K562 (cell line): ENCODE measurements around the gene TPK1. TPM values are rescaled to one million over a fixed set of nuclear protein-coding genes. Genes with fewer than 3 reads are reported as not detected.

Experiments used
- ATAC-seq: fragments of 200-7000 bp; cut with Tn5 transposase; 3 replicates; pipeline ENCODE4 v1.9.1; 2020; ENCODE audit warnings: moderate library complexity
- BruUV-seq: library from RNA; stranded (reverse); fragments of 400-500 nt; replicated peaks from 2 replicates; lab custom pipeline; 2021; lab: Mats Ljungman, UMichigan
- CTCF ChIA-PET: fragments of 300-600 bp; formaldehyde crosslinking; extraction: SDS; loops from one replicate; lab custom pipeline; 2021; ENCODE audit warnings: low intra/inter-chr PET ratio; lab: Yijun Ruan, JAX
- POLR2A ChIA-PET: fragments of 300-600, 350-650 bp; sonication (Branson Sonifier 250); formaldehyde crosslinking; extraction: SDS; loops from one replicate; lab custom pipeline; 2021; ENCODE audit warnings: antibody characterized with exemption, inconsistent platforms; lab: Yijun Ruan, JAX
- DNase-seq, 4 experiments: peaks; one replicate each; pipeline versions ENCODE4 v3.0.0 to v3.0.0-alpha.2; 2011 to 2018; ENCODE audit warnings: low spot score in 3 of 4, mixed read lengths in 3 of 4; ENCODE audit errors: extremely low read depth in 1 of 4
- FAIRE-seq: peaks from 2 replicates; lab custom pipeline; 2011; peaks lifted over from hg19 to GRCh38; lab: Jason Lieb, UNC
- H2AFZ ChIP-seq: 2 replicates; pipeline ENCODE4 v1.6.0; 2011; ENCODE audit warnings: low read depth, low read length, control low read depth, inconsistent platforms
- H3K27ac ChIP-seq: fragments of 200-600 bp; 3 replicates; pipeline ENCODE4 v1.8.0; 2011; ENCODE audit warnings: low read depth, mild to moderate bottlenecking, control low read depth, inconsistent platforms, low read length, moderate library complexity, mixed read lengths; ENCODE audit errors: extremely low read depth
- H3K27me3 ChIP-seq, 2 experiments: fragments of 300-600 bp in 1 of 2; 2 replicates in 1 of 2; 3 replicates in 1 of 2; pipeline versions ENCODE4 v1.6.0 to v1.8.0; 2011; ENCODE audit warnings: inconsistent platforms in 2 of 2, low read length in 2 of 2, mild to moderate bottlenecking in 1 of 2, mixed read lengths in 1 of 2, moderate library complexity in 1 of 2; ENCODE audit not compliant: control insufficient read depth in 2 of 2, insufficient read depth in 2 of 2
- H3K36me3 ChIP-seq: fragments of 300-600 bp; 3 replicates; pipeline ENCODE4 v1.8.0; 2011; ENCODE audit warnings: mild to moderate bottlenecking, low read length, inconsistent platforms; ENCODE audit not compliant: control insufficient read depth, insufficient read depth
- H3K4me1 ChIP-seq, 2 experiments: fragments of 200-600 bp in 1 of 2; replicated peaks in 1 of 2; 2 replicates in 1 of 2; 3 replicates in 1 of 2; pipeline versions ENCODE4 v1.5.1 to v1.8.0; 2011; ENCODE audit warnings: inconsistent platforms in 2 of 2, low read length in 2 of 2, mild to moderate bottlenecking in 1 of 2, mixed read lengths in 1 of 2, moderate library complexity in 1 of 2; ENCODE audit not compliant: control insufficient read depth in 2 of 2, insufficient read depth in 2 of 2
- H3K4me2 ChIP-seq: 2 replicates; pipeline ENCODE4 v1.6.1; 2011; ENCODE audit warnings: low read length, control low read depth, inconsistent platforms, mixed read lengths; ENCODE audit not compliant: insufficient read depth
- H3K4me3 ChIP-seq: fragments of 200-600 bp; sonication (generic), shearing (Covaris generic); 2 replicates; pipeline ENCODE4 v1.5.1; 2016; ENCODE audit warnings: control low read depth, inconsistent platforms
- H3K79me2 ChIP-seq: fragments of 200-600 bp; 3 replicates; pipeline ENCODE4 v1.8.0; 2011; ENCODE audit warnings: low read length, inconsistent platforms; ENCODE audit not compliant: control insufficient read depth, insufficient read depth
- H3K9ac ChIP-seq, 2 experiments: 2 replicates each; pipeline versions ENCODE4 v1.6.0 to v1.6.1; 2011; ENCODE audit warnings: low read depth in 2 of 2, low read length in 2 of 2, control low read depth in 1 of 2, inconsistent platforms in 1 of 2, mild to moderate bottlenecking in 1 of 2, mixed read lengths in 1 of 2; ENCODE audit not compliant: insufficient read depth in 1 of 2
- H3K9me1 ChIP-seq: one replicate; pipeline ENCODE4 v1.6.0; 2011; ENCODE audit warnings: inconsistent platforms, mild to moderate bottlenecking, low read length, moderate library complexity; ENCODE audit not compliant: control insufficient read depth, insufficient read depth
- H3K9me3 ChIP-seq: replicated peaks from 2 replicates; pipeline ENCODE4 v1.5.1; 2011; ENCODE audit warnings: low read depth, low read length, inconsistent platforms; ENCODE audit not compliant: control insufficient read depth, insufficient read depth
- H4K20me1 ChIP-seq: replicated peaks from 2 replicates; pipeline ENCODE4 v1.6.1; 2011; ENCODE audit warnings: low read length, inconsistent platforms, mixed read lengths; ENCODE audit not compliant: control insufficient read depth, insufficient read depth
- ARID2 ChIP-seq: fragments of 450-650 bp; IDR thresholded peaks from 2 replicates; pipeline ENCODE4 v1.6.1; 2017; ENCODE audit warnings: antibody characterized with exemption, mild to moderate bottlenecking
- CBFA2T3 ChIP-seq: fragments of 450-650 bp; IDR thresholded peaks from 2 replicates; pipeline ENCODE4 v1.6.1; 2017
- CBX5 ChIP-seq: IDR thresholded peaks from 2 replicates; pipeline ENCODE4 v1.6.1; 2014; ENCODE audit warnings: low read depth, borderline replicate concordance
- CXXC5 ChIP-seq: fragments of 250-450 bp; sonication (Bioruptor Pico); IDR thresholded peaks from 2 replicates; pipeline ENCODE4 v1.8.0; 2022; ENCODE audit warnings: inconsistent platforms, mild to moderate bottlenecking, moderate library complexity
- DACH1 ChIP-seq: fragments of 450-650 bp; IDR thresholded peaks from 2 replicates; pipeline ENCODE4 v1.6.1; 2018; ENCODE audit not compliant: partially characterized antibody
- FOXJ2 ChIP-seq: fragments of 200-800 bp; sonication (Bioruptor generic); IDR thresholded peaks from 2 replicates; pipeline ENCODE4 v1.6.1; 2016; ENCODE audit warnings: missing genetic modification characterization, missing compliant biosample characterization
- MCM5 ChIP-seq: fragments of 450-650 bp; IDR thresholded peaks from 2 replicates; pipeline ENCODE4 v1.6.1; 2016; ENCODE audit warnings: low read depth
- NFIC ChIP-seq: fragments of 450-650 bp; IDR thresholded peaks from 2 replicates; pipeline ENCODE4 v1.6.1; 2017; ENCODE audit warnings: mild to moderate bottlenecking, inconsistent platforms
- PRPF4 ChIP-seq: fragments of 200-400 bp; formaldehyde crosslinking; IDR thresholded peaks from one replicate; pipeline ENCODE4 v1.6.1; 2017; ENCODE audit warnings: low read length, low read depth, mild to moderate bottlenecking; ENCODE audit not compliant: insufficient read depth, poor library complexity, severe bottlenecking
- RBM34 ChIP-seq: fragments of 200-400 bp; formaldehyde crosslinking; IDR thresholded peaks from 2 replicates; pipeline ENCODE4 v1.6.1; 2018; ENCODE audit warnings: low read length, borderline replicate concordance; ENCODE audit not compliant: insufficient read depth
- SNRNP70 ChIP-seq: fragments of 200-400 bp; formaldehyde crosslinking; optimal IDR thresholded peaks from 2 replicates; pipeline ENCODE3; 2017; ENCODE audit warnings: low read depth, low read length
- THRAP3 ChIP-seq: fragments of 450-650 bp; IDR thresholded peaks from 2 replicates; pipeline ENCODE4 v1.6.1; 2016; ENCODE audit warnings: mild to moderate bottlenecking, inconsistent platforms, borderline replicate concordance
- ZBTB1 ChIP-seq: sonication (generic); formaldehyde crosslinking; IDR thresholded peaks from 2 replicates; pipeline ENCODE4 v1.8.1; 2023; ENCODE audit warnings: missing genetic modification reagents, low read depth, mild to moderate bottlenecking, borderline replicate concordance
- ZNF134 ChIP-seq: fragments of 250-450 bp; sonication (Bioruptor Pico); conservative IDR thresholded peaks from 2 replicates; pipeline ENCODE4 v1.4.0; 2020
- ZNF384 ChIP-seq: IDR thresholded peaks from 2 replicates; pipeline ENCODE4 v1.6.1; 2012; ENCODE audit warnings: low read depth, low read length, improper control_type of control experiment
- ZNF444 ChIP-seq: fragments of 250-450 bp; sonication (Bioruptor Pico); IDR thresholded peaks from 2 replicates; pipeline ENCODE4 v1.4.0; 2020; ENCODE audit warnings: mild to moderate bottlenecking, moderate library complexity
- ZNF79 ChIP-seq: fragments of 250-450 bp; sonication (Bioruptor Pico); IDR thresholded peaks from 2 replicates; pipeline ENCODE4 v1.4.0; 2020; ENCODE audit warnings: low read depth, mild to moderate bottlenecking, moderate library complexity
- WGBS: fragments of 100-300 bp; shearing (Covaris generic); methylation state at CpG from one replicate; pipeline ENCODE4 v1.1.6; 2016; ENCODE audit warnings: low coverage, mixed read lengths; ENCODE audit not compliant: insufficient coverage; ENCODE audit errors: missing lambda C conversion rate; 5-methylcytosine and 5-hydroxymethylcytosine counted together
- in situ Hi-C: fragments of 300-500 bp; cut with MboI; formaldehyde crosslinking; loops from 4 replicates; pipeline ENCODE4 v1.15.0; 2018; ENCODE audit warnings: inconsistent platforms, mixed read lengths
- intact Hi-C: fragments of 100-400 bp; cut with micrococcal nuclease; formaldehyde crosslinking; loops from 2 replicates; pipeline ENCODE4 v1.14.2; 2022
- polyA plus RNA-seq, 8 experiments: library from polyadenylated mRNA; depleted of rRNA in 4 of 8; stranded (reverse) in 5 of 8; unstranded in 3 of 8; fragments of >200 nt; fragmentation: Nextera tagmentation in 2 of 8; fragmentation: Illumina TruSeq in 1 of 8; extraction: Ambion mirVana in 2 of 8; extraction: Trizol in 1 of 8; gene quantifications; 2 replicates each; pipeline versions ENCODE4 v1.2.1 to v1.2.3, GENCODE V29; 2011 to 2014; ENCODE audit warnings: inconsistent platforms in 1 of 8, missing spikeins in 1 of 8
- total RNA-seq, 7 experiments: library from RNA; depleted of rRNA in 6 of 7; stranded (reverse); fragments of >200 nt in 6 of 7; fragmentation: Illumina TruSeq in 2 of 7; extraction: Trizol in 2 of 7; gene quantifications; 2 replicates each; pipeline versions ENCODE4 v1.2.1 to v1.2.3, GENCODE V29; 2011 to 2021; ENCODE audit warnings: low replicate concordance in 1 of 7
- TF ChIP-seq, protein P1 (sequence below): fragments of 450-650 bp; formaldehyde crosslinking; IDR thresholded peaks from 2 replicates; pipeline ENCODE4 v1.4.0; 2020; ENCODE audit warnings: mild to moderate bottlenecking, moderate library complexity

The TPK1 gene
- total and polyA plus RNA-seq, 9 of the 15 experiments (the other 6 are each of a cell fraction or from before 2014, with no cell fraction given): 5.1 to 16.2 (median 9.2) TPM

- intact Hi-C loops (no loop called here), in situ Hi-C loops (no loop called here)
- Histone ChIP-seq H3K4me3 (no peak overlapping the region), H3K27ac (no peak overlapping the region), H3K9ac (no peak overlapping the region), H3K36me3 (no peaks in the 10 kb centered on the region), H3K27me3 (no peaks in the 10 kb centered on the region), H3K79me2 (no peaks in the 10 kb centered on the region), H3K9me1 (no peaks in the 10 kb centered on the region), H2AFZ (no peak overlapping the region), H4K20me1 (no peaks in the 10 kb centered on the region), H3K4me1 (no peaks in the 10 kb centered on the region), H3K9me3 (no peaks in the 10 kb centered on the region), H3K4me2 (no peak overlapping the region)
- 5% methylated on average over 5 of the region's 5 CpGs for WGBS
- ChIA-PET POLR2A (no interaction called here), CTCF (no interaction called here)
- FAIRE-seq (no peak), ATAC-seq (no peak), DNase-seq (no peak)
- TF ChIP-seq PRPF4: no peak
- no peak for TF ChIP-seq MCM5
- TF ChIP-seq SNRNP70: no peak
- TF ChIP-seq, protein P1, sequence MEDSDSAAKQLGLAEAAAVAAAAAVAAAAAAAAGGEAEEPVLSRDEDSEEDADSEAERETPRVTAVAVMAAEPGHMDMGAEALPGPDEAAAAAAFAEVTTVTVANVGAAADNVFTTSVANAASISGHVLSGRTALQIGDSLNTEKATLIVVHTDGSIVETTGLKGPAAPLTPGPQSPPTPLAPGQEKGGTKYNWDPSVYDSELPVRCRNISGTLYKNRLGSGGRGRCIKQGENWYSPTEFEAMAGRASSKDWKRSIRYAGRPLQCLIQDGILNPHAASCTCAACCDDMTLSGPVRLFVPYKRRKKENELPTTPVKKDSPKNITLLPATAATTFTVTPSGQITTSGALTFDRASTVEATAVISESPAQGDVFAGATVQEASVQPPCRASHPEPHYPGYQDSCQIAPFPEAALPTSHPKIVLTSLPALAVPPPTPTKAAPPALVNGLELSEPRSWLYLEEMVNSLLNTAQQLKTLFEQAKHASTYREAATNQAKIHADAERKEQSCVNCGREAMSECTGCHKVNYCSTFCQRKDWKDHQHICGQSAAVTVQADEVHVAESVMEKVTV (CRISPR knock-in tag): no peak
- TF ChIP-seq ZNF384: no peak
- no peak for TF ChIP-seq CXXC5 (CRISPR knock-in tag)
- TF ChIP-seq ZNF134: no peak
- no peak for TF ChIP-seq ZBTB1 (CRISPR knock-in tag)
- no peak for TF ChIP-seq DACH1
- TF ChIP-seq CBFA2T3: no peak
- no peak for TF ChIP-seq ZNF444 (CRISPR knock-in tag)
- no peak for TF ChIP-seq RBM34
- TF ChIP-seq THRAP3: no peak
- TF ChIP-seq NFIC: no peak
- TF ChIP-seq FOXJ2 (tag): no peak
- TF ChIP-seq ZNF79 (CRISPR knock-in tag): no peak
- TF ChIP-seq CBX5: no peak
- no peak for TF ChIP-seq ARID2
- BruUV-seq: no TSS peak
Measured at GRCh38 chr7:144763291-144763690, 72.6 kb downstream of the TPK1 start.
